Thyroid gland (tissue), 4 donors: Measurements from ENCODE around the gene FLRT2. TPM values are rescaled to one million over a fixed set of nuclear protein-coding genes. Genes with fewer than 3 reads are reported as not detected.

Experiments
- DNase-seq, 2 donors: peaks; one replicate each; pipeline ENCODE4 v3.0.0-alpha.2; 2019
- H3K27ac ChIP-seq, 3 donors: fragments of 200-600 bp; sonication (generic); 1 replicate in 2 of 3; 2 replicates in 1 of 3; pipeline ENCODE4 v1.5.1; 2016 to 2019; ENCODE audit warnings: mild to moderate bottlenecking in 1 of 3, moderate library complexity in 1 of 3
- H3K27me3 ChIP-seq: fragments of 200-600 bp; sonication (generic); one replicate; pipeline ENCODE4 v1.5.1; 2019
- H3K36me3 ChIP-seq, 2 donors: fragments of 200-600 bp; sonication (generic); one replicate each; pipeline ENCODE4 v1.5.1; 2016 to 2019
- H3K4me1 ChIP-seq, 2 donors: fragments of 200-600 bp; sonication (generic); one replicate each; pipeline ENCODE4 v1.5.1; 2017 to 2019
- H3K4me3 ChIP-seq, 3 donors: fragments of 200-600 bp; sonication (generic); replicated peaks in 1 of 3; 1 replicate in 2 of 3; 2 replicates in 1 of 3; pipeline ENCODE4 v1.5.1; 2016; ENCODE audit warnings: mild to moderate bottlenecking in 1 of 3
- H3K9me3 ChIP-seq: fragments of 200-600 bp; sonication (generic); one replicate; pipeline ENCODE4 v1.5.1; 2017
- POLR2A ChIP-seq, 2 donors: fragments of 450-650 bp; IDR thresholded peaks; one replicate each; pipeline ENCODE4 v1.6.1; 2017; ENCODE audit warnings: antibody characterized with exemption in 2 of 2, mild to moderate bottlenecking in 2 of 2, moderate library complexity in 1 of 2
- WGBS, 2 donors: methylation state at CpG; one replicate each; pipeline ENCODE4 v1.1.5; 2017; 5-methylcytosine and 5-hydroxymethylcytosine counted together
- intact Hi-C: fragments of 100-400 bp; cut with DNase I; formaldehyde crosslinking; loops from one replicate; pipeline ENCODE4 v1.15.1; 2023
- total RNA-seq, 4 donors: library from RNA; depleted of rRNA; stranded (reverse); fragments of >200 nt; gene quantifications; one replicate each; pipeline ENCODE4 v1.2.3, GENCODE V29; 2016
- TF ChIP-seq, protein P1 (sequence below), 6 experiments: fragments of 200-600 bp in 3 of 6; fragments of 450-650 bp in 3 of 6; sonication (generic) in 3 of 6; IDR thresholded peaks; one replicate each; pipeline ENCODE4 v1.5.1; 2016 to 2019; ENCODE audit warnings: antibody characterized with exemption in 6 of 6, mild to moderate bottlenecking in 2 of 6, inconsistent platforms in 1 of 6, moderate library complexity in 1 of 6

The FLRT2 gene
- total RNA-seq, 4 donors from 2014 or later: 9.3 to 38.9 (median 23.5) TPM

DNA sequence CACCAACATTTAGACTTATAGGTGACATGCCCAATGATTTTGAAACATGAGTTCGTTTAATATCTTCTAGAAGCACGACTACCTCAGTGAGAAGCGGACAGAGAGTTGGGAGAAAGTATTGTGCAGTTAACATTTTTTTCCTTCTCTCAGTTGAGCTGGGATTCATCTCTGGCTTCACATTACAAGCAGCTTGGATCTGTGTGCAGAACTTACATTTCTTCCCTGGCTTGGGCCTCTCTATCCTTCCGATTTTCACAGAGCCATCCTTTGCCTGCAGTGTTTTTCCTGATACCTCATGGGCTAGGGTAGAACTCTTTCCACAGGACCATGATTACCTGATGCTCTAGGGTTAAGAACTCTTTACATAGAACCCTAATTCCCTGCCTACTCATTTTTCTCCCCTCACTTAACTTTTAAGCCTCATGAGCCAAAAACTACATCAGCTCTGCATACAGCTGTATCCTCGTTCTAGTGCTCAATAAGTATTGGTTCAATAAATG lies 86.5 kb downstream of the FLRT2 start:
- Histone ChIP-seq H3K36me3 (peaks cover 0 to 4% of the 10 kb centered on the region in 2 donors), H3K27me3 (no peaks in the 10 kb centered on the region), H3K4me1 (no peaks in the 10 kb centered on the region), H3K9me3 (no peaks in the 10 kb centered on the region), H3K4me3 (no peak overlapping the region), H3K27ac (no peak overlapping the region)
- intact Hi-C loops: no loop called here
- no peak for DNase-seq
- WGBS, 2 donors: 83 to 85% methylated on average over 5 of the region's 5 CpGs
- TF ChIP-seq POLR2A (IDR thresholded peaks at IDR 0.05): no peak
- TF ChIP-seq, protein P1, sequence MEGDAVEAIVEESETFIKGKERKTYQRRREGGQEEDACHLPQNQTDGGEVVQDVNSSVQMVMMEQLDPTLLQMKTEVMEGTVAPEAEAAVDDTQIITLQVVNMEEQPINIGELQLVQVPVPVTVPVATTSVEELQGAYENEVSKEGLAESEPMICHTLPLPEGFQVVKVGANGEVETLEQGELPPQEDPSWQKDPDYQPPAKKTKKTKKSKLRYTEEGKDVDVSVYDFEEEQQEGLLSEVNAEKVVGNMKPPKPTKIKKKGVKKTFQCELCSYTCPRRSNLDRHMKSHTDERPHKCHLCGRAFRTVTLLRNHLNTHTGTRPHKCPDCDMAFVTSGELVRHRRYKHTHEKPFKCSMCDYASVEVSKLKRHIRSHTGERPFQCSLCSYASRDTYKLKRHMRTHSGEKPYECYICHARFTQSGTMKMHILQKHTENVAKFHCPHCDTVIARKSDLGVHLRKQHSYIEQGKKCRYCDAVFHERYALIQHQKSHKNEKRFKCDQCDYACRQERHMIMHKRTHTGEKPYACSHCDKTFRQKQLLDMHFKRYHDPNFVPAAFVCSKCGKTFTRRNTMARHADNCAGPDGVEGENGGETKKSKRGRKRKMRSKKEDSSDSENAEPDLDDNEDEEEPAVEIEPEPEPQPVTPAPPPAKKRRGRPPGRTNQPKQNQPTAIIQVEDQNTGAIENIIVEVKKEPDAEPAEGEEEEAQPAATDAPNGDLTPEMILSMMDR (IDR thresholded peaks at IDR 0.05): no peak

DNA sequence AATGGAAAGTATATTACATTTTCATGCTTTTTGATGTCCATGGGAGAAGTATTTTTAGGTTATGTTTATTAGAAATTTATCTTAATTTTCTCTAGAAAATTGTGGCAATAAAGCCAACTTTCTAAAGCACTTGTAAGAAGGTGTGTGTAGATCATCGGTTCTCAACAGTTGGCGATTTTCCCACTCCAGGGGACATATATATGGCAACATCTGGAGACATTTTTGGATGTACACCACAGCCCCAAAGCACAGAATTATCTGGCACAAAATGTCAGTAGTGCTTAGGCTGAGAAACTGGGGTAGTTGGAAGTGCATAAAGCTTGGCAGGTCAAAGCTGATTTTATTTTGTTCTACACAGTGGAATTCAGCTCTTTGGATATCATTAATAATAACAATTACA lies 86.9 kb downstream of the FLRT2 start:
- Histone ChIP-seq H3K9me3 (no peaks in the 10 kb centered on the region), H3K4me3 (no peak overlapping the region), H3K27me3 (no peaks in the 10 kb centered on the region), H3K27ac (no peak overlapping the region), H3K36me3 (peaks cover 0 to 7% of the 10 kb centered on the region in 2 donors), H3K4me1 (no peaks in the 10 kb centered on the region)
- TF ChIP-seq POLR2A (IDR thresholded peaks at IDR 0.05): no peak
- TF ChIP-seq, protein P1 (IDR thresholded peaks at IDR 0.05): no peak
- DNase-seq: no peak
- 76 to 81% methylated on average over 2 of the region's 2 CpGs for WGBS, 2 donors
- intact Hi-C loops: no loop called here

DNA sequence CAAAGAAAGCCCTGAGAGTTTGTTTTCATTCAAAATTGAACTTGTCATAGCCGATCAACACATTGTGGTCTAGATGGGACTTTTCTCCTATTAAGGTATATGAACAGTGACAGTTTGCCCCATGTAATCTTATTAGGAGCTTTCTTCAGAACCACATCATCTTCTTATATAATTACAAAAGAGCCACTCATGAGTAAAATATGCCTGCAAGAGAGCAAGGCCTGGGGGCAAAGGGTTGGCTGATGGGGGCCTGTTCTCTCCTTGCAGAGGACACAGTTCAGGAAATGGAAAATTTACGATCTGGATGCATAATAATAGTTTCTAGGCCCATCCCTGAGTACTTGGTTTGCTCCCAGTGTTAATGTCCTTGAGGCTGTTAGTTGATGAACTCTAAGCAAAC lies 87.8 kb downstream of the FLRT2 start:
- TF ChIP-seq POLR2A (IDR thresholded peaks at IDR 0.05): no peak
- TF ChIP-seq, protein P1 (IDR thresholded peaks at IDR 0.05): no peak
- no peak overlapping the region for H3K27ac ChIP-seq
- no peaks in the 10 kb centered on the region for H3K27me3 ChIP-seq
- intact Hi-C loops: no loop called here
- WGBS, 2 donors: 79 to 86% methylated on average over 2 of the region's 2 CpGs
- peaks cover 0 to 10% of the 10 kb centered on the region in 2 donors for H3K36me3 ChIP-seq
- DNase-seq: no peak
- H3K4me1 ChIP-seq: no peaks in the 10 kb centered on the region
- no peak overlapping the region for H3K4me3 ChIP-seq
- H3K9me3 ChIP-seq: no peaks in the 10 kb centered on the region

DNA sequence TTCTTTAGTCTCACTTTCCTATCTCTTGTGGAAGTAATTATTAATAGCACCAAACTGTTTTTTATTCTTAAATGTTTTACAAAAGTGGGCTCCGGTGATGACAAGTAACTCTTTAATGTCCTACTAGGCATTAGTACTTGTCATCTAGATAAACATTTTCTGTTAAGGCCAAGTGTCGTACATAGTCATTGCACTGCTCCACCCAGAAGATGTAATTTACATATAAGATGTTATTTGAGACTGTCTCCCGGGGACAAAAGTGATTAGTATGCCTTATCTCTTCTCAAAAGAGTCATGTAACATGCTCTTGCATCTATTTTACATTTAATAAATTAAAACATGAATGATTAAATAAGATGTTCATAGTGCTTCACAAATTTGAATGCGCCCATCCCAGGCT lies 88.4 kb downstream of the FLRT2 start:
- Histone ChIP-seq H3K27me3 (no peaks in the 10 kb centered on the region), H3K4me3 (no peak overlapping the region), H3K9me3 (no peaks in the 10 kb centered on the region), H3K36me3 (peaks cover 0 to 12% of the 10 kb centered on the region in 2 donors), H3K27ac (no peak overlapping the region), H3K4me1 (no peaks in the 10 kb centered on the region)
- WGBS, 2 donors: 87 to 90% methylated on average over 4 of the region's 4 CpGs
- DNase-seq: no peak
- no peak for TF ChIP-seq POLR2A (IDR thresholded peaks at IDR 0.05)
- TF ChIP-seq, protein P1 (IDR thresholded peaks at IDR 0.05): no peak
- intact Hi-C loops: no loop called here

DNA sequence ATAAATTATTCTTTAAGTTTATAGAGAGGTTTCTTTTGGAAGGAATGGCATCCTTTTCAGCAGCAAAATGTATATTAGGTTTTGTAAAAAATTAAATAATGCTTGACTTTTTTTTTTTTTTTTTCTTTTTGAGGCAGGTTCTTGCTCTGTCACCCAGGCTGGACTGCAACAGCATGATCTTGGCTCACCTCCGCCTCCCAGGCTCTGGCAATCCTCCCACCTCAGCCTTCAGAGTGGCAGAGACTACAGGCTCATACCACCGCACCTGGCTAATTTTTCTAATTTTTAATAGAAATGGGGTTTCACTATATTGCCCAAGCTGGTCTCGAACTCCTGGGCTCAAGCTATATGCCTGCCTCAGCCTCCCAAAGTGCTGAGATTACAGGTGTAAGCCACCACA lies 89.0 kb downstream of the FLRT2 start:
- 94 to 97% methylated on average over 3 of the region's 3 CpGs for WGBS, 2 donors
- no peak for DNase-seq

More for the DNA sequence above, 89.0 kb downstream of the FLRT2 start:
- TF ChIP-seq POLR2A (IDR thresholded peaks at IDR 0.05): no peak
- TF ChIP-seq, protein P1 (IDR thresholded peaks at IDR 0.05): no peak
- H3K9me3 ChIP-seq: no peaks in the 10 kb centered on the region
- intact Hi-C loops: no loop called here
- H3K4me3 ChIP-seq: no peak overlapping the region
- H3K27me3 ChIP-seq: no peaks in the 10 kb centered on the region
- no peak overlapping the region for H3K27ac ChIP-seq
- no peaks in the 10 kb centered on the region for H3K4me1 ChIP-seq
- H3K36me3 ChIP-seq: peaks cover 0 to 12% of the 10 kb centered on the region in 2 donors
